Trophoblast cell (in vitro differentiated cells and primary cell): Measurements from ENCODE around the gene HOXD10.

Experiments
- DNase-seq, 2 donors: peaks; one replicate each; pipeline ENCODE4 v3.0.0-alpha.2; 2016
- H2AFZ ChIP-seq: 2 replicates; pipeline ENCODE4 v1.6.1; 2013; ENCODE audit warnings: low read length, moderate library complexity, mild to moderate bottlenecking; ENCODE audit not compliant: insufficient read depth, poor library complexity
- H2AK5ac ChIP-seq: 2 replicates; pipeline ENCODE4 v1.6.1; 2013; ENCODE audit warnings: mild to moderate bottlenecking, low read length
- H2BK120ac ChIP-seq: 2 replicates; pipeline ENCODE4 v1.6.1; 2013; ENCODE audit warnings: low read length, mild to moderate bottlenecking, moderate library complexity; ENCODE audit not compliant: insufficient read depth, poor library complexity
- H2BK12ac ChIP-seq: 2 replicates; pipeline ENCODE4 v1.6.1; 2013; ENCODE audit warnings: mild to moderate bottlenecking, low read length, moderate library complexity
- H2BK5ac ChIP-seq: 2 replicates; pipeline ENCODE4 v1.6.1; 2013; ENCODE audit warnings: low read length, low read depth, moderate library complexity, mild to moderate bottlenecking; ENCODE audit not compliant: poor library complexity
- H3K14ac ChIP-seq: 2 replicates; pipeline ENCODE4 v1.6.1; 2013; ENCODE audit warnings: mild to moderate bottlenecking, low read length
- H3K18ac ChIP-seq: 2 replicates; pipeline ENCODE4 v1.6.1; 2013; ENCODE audit warnings: mild to moderate bottlenecking, low read length
- H3K23ac ChIP-seq: 2 replicates; pipeline ENCODE4 v1.6.1; 2013; ENCODE audit warnings: low read length
- H3K27ac ChIP-seq: 2 replicates; pipeline ENCODE4 v1.5.1; 2013; ENCODE audit warnings: low read depth, mild to moderate bottlenecking, inconsistent platforms, low read length, moderate library complexity
- H3K27me3 ChIP-seq: 2 replicates; pipeline ENCODE4 v1.6.1; 2013; ENCODE audit warnings: inconsistent platforms, mild to moderate bottlenecking, low read length, moderate library complexity; ENCODE audit not compliant: insufficient read depth
- H3K36me3 ChIP-seq, 2 experiments: 1 replicate in 1 of 2; 2 replicates in 1 of 2; pipeline ENCODE4 v1.6.1; 2013; ENCODE audit warnings: low read length in 2 of 2, mild to moderate bottlenecking in 2 of 2, moderate library complexity in 1 of 2; ENCODE audit not compliant: insufficient read depth in 2 of 2, control insufficient read depth in 1 of 2
- H3K4ac ChIP-seq: 2 replicates; pipeline ENCODE4 v1.6.1; 2013; ENCODE audit warnings: low read depth, mild to moderate bottlenecking, low read length, moderate library complexity
- H3K4me1 ChIP-seq, 2 experiments: 1 replicate in 1 of 2; 2 replicates in 1 of 2; pipeline ENCODE4 v1.6.1; 2013; ENCODE audit warnings: low read length in 2 of 2, mild to moderate bottlenecking in 2 of 2, moderate library complexity in 1 of 2; ENCODE audit not compliant: insufficient read depth in 2 of 2, control insufficient read depth in 1 of 2
- H3K4me2 ChIP-seq: 2 replicates; pipeline ENCODE4 v1.6.1; 2013; ENCODE audit warnings: inconsistent platforms, mild to moderate bottlenecking, low read length, moderate library complexity
- H3K4me3 ChIP-seq: 2 replicates; pipeline ENCODE4 v1.5.1; 2013; ENCODE audit warnings: mild to moderate bottlenecking, low read depth, low read length, inconsistent platforms
- H3K79me1 ChIP-seq: one replicate; pipeline ENCODE4 v1.6.1; 2013; ENCODE audit warnings: low read length
- H3K79me2 ChIP-seq: 2 replicates; pipeline ENCODE4 v1.6.1; 2013; ENCODE audit warnings: low read length, mild to moderate bottlenecking; ENCODE audit not compliant: control insufficient read depth, insufficient read depth, poor library complexity
- H3K9ac ChIP-seq: 2 replicates; pipeline ENCODE4 v1.6.1; 2013; ENCODE audit warnings: mild to moderate bottlenecking, low read length
- H3K9me3 ChIP-seq: 2 replicates; pipeline ENCODE4 v1.6.1; 2013; ENCODE audit warnings: low read depth, mild to moderate bottlenecking, control low read depth, inconsistent platforms, low read length; ENCODE audit not compliant: insufficient read depth
- H4K12ac ChIP-seq: 2 replicates; pipeline ENCODE4 v1.6.1; 2013; ENCODE audit warnings: low read depth, mild to moderate bottlenecking, low read length, moderate library complexity
- H4K8ac ChIP-seq: 2 replicates; pipeline ENCODE4 v1.6.1; 2013; ENCODE audit warnings: low read depth, mild to moderate bottlenecking, low read length, moderate library complexity
- H4K91ac ChIP-seq: one replicate; pipeline ENCODE4 v1.6.1; 2013; ENCODE audit warnings: low read depth, mild to moderate bottlenecking, low read length, moderate library complexity
- WGBS: extraction: QIAGEN DNeasy Blood & Tissue Kit; methylation state at CpG from one replicate; pipeline ENCODE4 v1.1.7; 2013; ENCODE audit warnings: missing lambda C conversion rate; ENCODE audit not compliant: insufficient read length, insufficient coverage; ENCODE audit errors: extremely low coverage; 5-methylcytosine and 5-hydroxymethylcytosine counted together

Gene HOXD10

GRCh38 chr2:176117823-176118371 lies 1.3 kb downstream of the HOXD10 start:
- Histone ChIP-seq H3K4me2 (no peak overlapping the region), H3K27me3 (peaks cover 89% of the 10 kb centered on the region), H3K36me3 (no peaks in the 10 kb centered on the region), H3K23ac (no peak overlapping the region), H3K9me3 (peaks cover 22% of the 10 kb centered on the region), H3K4me3 (no peak overlapping the region), H3K4ac (no peak overlapping the region), H3K9ac (no peak overlapping the region), H3K27ac (no peak overlapping the region), H2BK5ac (no peak overlapping the region), H2BK120ac (no peak overlapping the region), H3K4me1 (peaks cover 4 to 8% of the 10 kb centered on the region in 2 experiments), H4K91ac (no peak overlapping the region), H3K79me1 (no peaks in the 10 kb centered on the region), H2AK5ac (no peak overlapping the region), H3K14ac (no peak overlapping the region), H2AFZ (no peak overlapping the region), H4K8ac (no peak overlapping the region), H2BK12ac (no peak overlapping the region), H3K18ac (no peak overlapping the region), H3K79me2 (no peaks in the 10 kb centered on the region), H4K12ac (no peak overlapping the region)
- WGBS: no CpG with 5 or more reads among the region's 11 CpGs
- no peak for DNase-seq

DNA sequence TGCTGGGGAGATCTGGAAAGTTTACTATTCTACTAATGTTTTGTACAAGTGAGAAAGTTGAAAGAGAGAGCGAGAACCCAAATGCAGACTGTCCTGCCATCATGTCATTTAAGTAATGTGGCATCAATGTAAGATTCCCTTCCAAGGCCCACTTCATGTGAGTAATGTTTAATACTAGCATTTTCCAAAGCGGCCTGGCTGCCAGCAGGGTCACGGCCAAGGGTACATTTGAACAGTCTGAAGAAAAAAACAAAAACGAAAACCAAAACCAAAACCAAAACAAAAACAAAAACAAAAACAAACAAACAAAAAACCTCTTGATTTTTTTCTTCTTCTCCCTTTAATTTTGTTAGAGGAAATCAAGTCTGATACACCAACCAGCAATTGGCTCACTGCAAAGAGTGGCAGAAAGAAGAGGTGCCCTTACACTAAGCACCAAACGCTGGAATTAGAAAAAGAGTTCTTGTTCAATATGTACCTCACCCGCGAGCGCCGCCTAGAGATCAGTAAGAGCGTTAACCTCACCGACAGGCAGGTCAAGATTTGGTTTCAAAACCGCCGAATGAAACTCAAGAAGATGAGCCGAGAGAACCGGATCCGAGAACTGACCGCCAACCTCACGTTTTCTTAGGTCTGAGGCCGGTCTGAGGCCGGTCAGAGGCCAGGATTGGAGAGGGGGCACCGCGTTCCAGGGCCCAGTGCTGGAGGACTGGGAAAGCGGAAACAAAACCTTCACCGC lies 2.2 kb downstream of the HOXD10 start:
- 100% methylated on average over 1 of the region's 24 CpGs for WGBS
- Histone ChIP-seq H3K14ac (no peak overlapping the region), H2AK5ac (no peak overlapping the region), H2BK5ac (no peak overlapping the region), H3K23ac (no peak overlapping the region), H3K79me2 (no peaks in the 10 kb centered on the region), H4K91ac (no peak overlapping the region), H3K9me3 (peaks cover 22% of the 10 kb centered on the region), H4K12ac (no peak overlapping the region), H3K4me3 (no peak overlapping the region), H2BK12ac (no peak overlapping the region), H3K36me3 (no peaks in the 10 kb centered on the region), H3K27me3 (peaks cover 90% of the 10 kb centered on the region), H3K4me1 (peaks cover 5 to 9% of the 10 kb centered on the region in 2 experiments), H3K9ac (no peak overlapping the region), H3K4ac (no peak overlapping the region), H3K4me2 (no peak overlapping the region), H2AFZ (no peak overlapping the region), H3K18ac (no peak overlapping the region), H4K8ac (no peak overlapping the region), H3K27ac (no peak overlapping the region), H3K79me1 (no peaks in the 10 kb centered on the region), H2BK120ac (no peak overlapping the region)
- DNase-seq: peak in 1 of 2 donors; percentile 43

GRCh38 chr2:176120364-176121189 lies 4.0 kb downstream of the HOXD10 start:
- no peak overlapping the region for H3K14ac ChIP-seq
- no CpG with 5 or more reads among the region's 13 CpGs for WGBS

GRCh38 chr2:176121190-176122051 lies 4.8 kb downstream of the HOXD10 start:
- no peak for DNase-seq
- Histone ChIP-seq H3K23ac (no peak overlapping the region), H3K27ac (no peak overlapping the region), H3K79me1 (no peaks in the 10 kb centered on the region), H4K91ac (no peak overlapping the region), H3K27me3 (peaks cover 92% of the 10 kb centered on the region), H3K79me2 (no peaks in the 10 kb centered on the region), H3K9me3 (peaks cover 18% of the 10 kb centered on the region), H3K4ac (no peak overlapping the region), H2AK5ac (no peak overlapping the region), H2BK120ac (no peak overlapping the region), H3K18ac (no peak overlapping the region), H2AFZ (no peak overlapping the region), H3K14ac (no peak overlapping the region), H3K9ac (no peak overlapping the region), H2BK12ac (no peak overlapping the region), H3K36me3 (no peaks in the 10 kb centered on the region), H3K4me2 (no peak overlapping the region), H3K4me3 (no peak overlapping the region), H2BK5ac (no peak overlapping the region), H4K12ac (no peak overlapping the region), H4K8ac (no peak overlapping the region), H3K4me1 (peaks cover 5 to 9% of the 10 kb centered on the region in 2 experiments)
- no CpG with 5 or more reads among the region's 53 CpGs for WGBS

More at GRCh38 chr2:176120364-176121189, 4.0 kb downstream of the HOXD10 start:
- no peak overlapping the region for H2AFZ ChIP-seq
- DNase-seq: no peak
- peaks cover 24% of the 10 kb centered on the region for H3K9me3 ChIP-seq
- no peaks in the 10 kb centered on the region for H3K36me3 ChIP-seq
- H4K12ac ChIP-seq: no peak overlapping the region
- no peak overlapping the region for H3K4me3 ChIP-seq
- no peak overlapping the region for H2AK5ac ChIP-seq
- no peak overlapping the region for H4K91ac ChIP-seq
- no peak overlapping the region for H3K27ac ChIP-seq
- no peak overlapping the region for H3K23ac ChIP-seq
- no peak overlapping the region for H2BK120ac ChIP-seq
- no peak overlapping the region for H3K4ac ChIP-seq
- no peak overlapping the region for H3K18ac ChIP-seq
- H3K79me2 ChIP-seq: no peaks in the 10 kb centered on the region
- H3K4me2 ChIP-seq: no peak overlapping the region
- H2BK12ac ChIP-seq: no peak overlapping the region
- H2BK5ac ChIP-seq: no peak overlapping the region
- H3K4me1 ChIP-seq: peaks cover 5 to 9% of the 10 kb centered on the region in 2 experiments
- H4K8ac ChIP-seq: no peak overlapping the region
- H3K9ac ChIP-seq: no peak overlapping the region
- peaks cover 94% of the 10 kb centered on the region for H3K27me3 ChIP-seq
- H3K79me1 ChIP-seq: no peaks in the 10 kb centered on the region
